HUES64 (cell line): ENCODE data around the gene BCAS3.

Source experiments
- H3K27ac ChIP-seq: 2 replicates; pipeline ENCODE4 v1.7.0; 2013; ENCODE audit warnings: low read depth, low read length, inconsistent platforms
- H3K27me3 ChIP-seq: 2 replicates; pipeline ENCODE4 v1.6.1; 2013; ENCODE audit warnings: mild to moderate bottlenecking, low read length; ENCODE audit not compliant: insufficient read depth
- H3K36me3 ChIP-seq: 2 replicates; pipeline ENCODE4 v1.6.1; 2013; ENCODE audit warnings: mild to moderate bottlenecking, low read length; ENCODE audit not compliant: insufficient read depth
- H3K4me1 ChIP-seq: 2 replicates; pipeline ENCODE4 v1.6.1; 2013; ENCODE audit warnings: mild to moderate bottlenecking, low read length, moderate library complexity; ENCODE audit not compliant: insufficient read depth
- H3K4me3 ChIP-seq: 2 replicates; pipeline ENCODE4 v1.5.1; 2013; ENCODE audit warnings: mild to moderate bottlenecking, low read length, moderate library complexity
- H3K9ac ChIP-seq: 2 replicates; pipeline ENCODE4 v1.6.1; 2013; ENCODE audit warnings: mild to moderate bottlenecking, low read depth, low read length
- H3K9me3 ChIP-seq: 2 replicates; pipeline ENCODE4 v1.6.1; 2013; ENCODE audit warnings: low read depth, low read length; ENCODE audit not compliant: insufficient read depth
- WGBS: fragments of 150-250, 120-280 bp; methylation state at CpG from one replicate; pipeline ENCODE4 v1.1.7; 2013; ENCODE audit warnings: missing lambda C conversion rate; 5-methylcytosine and 5-hydroxymethylcytosine counted together

The BCAS3 gene

GRCh38 chr17:61179380-61179806 is 501.7 kb downstream of the BCAS3 start:
- Histone ChIP-seq H3K36me3 (no peaks in the 10 kb centered on the region), H3K4me1 (peaks cover 12% of the 10 kb centered on the region), H3K27me3 (no peaks in the 10 kb centered on the region), H3K4me3 (no peak overlapping the region), H3K9ac (no peak overlapping the region), H3K27ac (no peak overlapping the region; the same call in 1 of the 2 replicates), H3K9me3 (no peaks in the 10 kb centered on the region)
- 84% methylated on average over 2 of the region's 2 CpGs for WGBS

- no peaks in the 10 kb centered on the region for H3K9me3 ChIP-seq
- H3K4me1 ChIP-seq = peaks cover 22% of the 10 kb centered on the region
- no peak overlapping the region for H3K4me3 ChIP-seq
- H3K9ac ChIP-seq = no peak overlapping the region
- no peak overlapping the region for H3K27ac ChIP-seq
- no peaks in the 10 kb centered on the region for H3K27me3 ChIP-seq
- H3K36me3 ChIP-seq = no peaks in the 10 kb centered on the region
- 95% methylated on average over 2 of the region's 2 CpGs for WGBS
Observed at GRCh38 chr17:61183793-61184192, 506.1 kb downstream of the BCAS3 start.

- H3K9me3 ChIP-seq = no peaks in the 10 kb centered on the region
- no peaks in the 10 kb centered on the region for H3K27me3 ChIP-seq
- no peak overlapping the region for H3K4me3 ChIP-seq
- H3K27ac ChIP-seq = no peak overlapping the region
- H3K9ac ChIP-seq = no peak overlapping the region
- H3K4me1 ChIP-seq = peaks cover 25% of the 10 kb centered on the region
- 100% methylated on average over 4 of the region's 4 CpGs for WGBS
- H3K36me3 ChIP-seq = no peaks in the 10 kb centered on the region
Observed at GRCh38 chr17:61185385-61185784, 507.7 kb downstream of the BCAS3 start.

- no peaks in the 10 kb centered on the region for H3K27me3 ChIP-seq
- H3K9ac ChIP-seq = no peak overlapping the region
- no peak overlapping the region for H3K27ac ChIP-seq
- peaks cover 25% of the 10 kb centered on the region for H3K4me1 ChIP-seq
- WGBS = 85% methylated on average over 2 of the region's 2 CpGs
- H3K36me3 ChIP-seq = no peaks in the 10 kb centered on the region
- no peak overlapping the region for H3K4me3 ChIP-seq
- no peaks in the 10 kb centered on the region for H3K9me3 ChIP-seq
Observed at GRCh38 chr17:61187038-61187437, 509.4 kb downstream of the BCAS3 start.

- Histone ChIP-seq H3K9ac (no peak overlapping the region), H3K36me3 (no peaks in the 10 kb centered on the region), H3K9me3 (0 out of 2 replicates have a peak, but pooled peaks cover 3% of the 10 kb centered on the region), H3K4me1 (peaks cover 25% of the 10 kb centered on the region), H3K4me3 (no peak overlapping the region), H3K27ac (no peak overlapping the region), H3K27me3 (no peaks in the 10 kb centered on the region)
- WGBS = 96% methylated on average over 1 of the region's 2 CpGs
Observed at GRCh38 chr17:61188081-61188480, 510.4 kb downstream of the BCAS3 start.

- Histone ChIP-seq H3K9me3 (0 out of 2 replicates have a peak, but pooled peaks cover 3% of the 10 kb centered on the region), H3K9ac (no peak overlapping the region), H3K4me1 (peaks cover 25% of the 10 kb centered on the region), H3K27ac (no peak overlapping the region), H3K36me3 (no peaks in the 10 kb centered on the region), H3K4me3 (no peak overlapping the region), H3K27me3 (no peaks in the 10 kb centered on the region)
- WGBS = 97% methylated on average over 4 of the region's 4 CpGs
Observed at GRCh38 chr17:61189968-61190367, 512.3 kb downstream of the BCAS3 start.

GRCh38 chr17:61196302-61196704 is 518.7 kb downstream of the BCAS3 start:
- Histone ChIP-seq H3K9me3 (0 out of 2 replicates have a peak, but pooled peaks cover 3% of the 10 kb centered on the region), H3K4me3 (no peak overlapping the region), H3K4me1 (no peaks in the 10 kb centered on the region; the same call in 1 of the 2 replicates), H3K9ac (no peak overlapping the region; the same call in 1 of the 2 replicates), H3K27ac (no peak overlapping the region), H3K36me3 (no peaks in the 10 kb centered on the region), H3K27me3 (no peaks in the 10 kb centered on the region)
- 90% methylated on average over 7 of the region's 7 CpGs for WGBS

GRCh38 chr17:61196799-61197198 is 519.1 kb downstream of the BCAS3 start:
- Histone ChIP-seq H3K4me1 (no peaks in the 10 kb centered on the region; the same call in 1 of the 2 replicates), H3K27me3 (no peaks in the 10 kb centered on the region), H3K9me3 (0 out of 2 replicates have a peak, but pooled peaks cover 3% of the 10 kb centered on the region), H3K27ac (no peak overlapping the region), H3K36me3 (no peaks in the 10 kb centered on the region), H3K9ac (no peak overlapping the region; the same call in 1 of the 2 replicates), H3K4me3 (no peak overlapping the region)
- WGBS = 100% methylated on average over 1 of the region's 3 CpGs

- no peak overlapping the region for H3K27ac ChIP-seq
- H3K36me3 ChIP-seq = no peaks in the 10 kb centered on the region
- no peaks in the 10 kb centered on the region for H3K27me3 ChIP-seq
- no peak overlapping the region for H3K9ac ChIP-seq
- H3K9me3 ChIP-seq = no peaks in the 10 kb centered on the region
- H3K4me3 ChIP-seq = no peak overlapping the region
- WGBS = 92% methylated on average over 4 of the region's 4 CpGs
- peaks cover 5% of the 10 kb centered on the region for H3K4me1 ChIP-seq
Observed at GRCh38 chr17:61199431-61200338, 522.0 kb downstream of the BCAS3 start.

GRCh38 chr17:61200339-61200715 is 522.7 kb downstream of the BCAS3 start:
- 90% methylated on average over 7 of the region's 8 CpGs for WGBS
- no peaks in the 10 kb centered on the region for H3K9me3 ChIP-seq
- H3K36me3 ChIP-seq = no peaks in the 10 kb centered on the region
- H3K4me3 ChIP-seq = no peak overlapping the region
- no peak overlapping the region for H3K27ac ChIP-seq
- no peak overlapping the region for H3K9ac ChIP-seq
- H3K27me3 ChIP-seq = no peaks in the 10 kb centered on the region
- peaks cover 5% of the 10 kb centered on the region for H3K4me1 ChIP-seq

GRCh38 chr17:61201211-61201610 is 523.6 kb downstream of the BCAS3 start:
- H3K9me3 ChIP-seq = no peaks in the 10 kb centered on the region
- H3K36me3 ChIP-seq = no peaks in the 10 kb centered on the region
- 93% methylated on average over 3 of the region's 3 CpGs for WGBS
- H3K27ac ChIP-seq = no peak overlapping the region
- H3K9ac ChIP-seq = no peak overlapping the region
- H3K4me3 ChIP-seq = no peak overlapping the region
- H3K4me1 ChIP-seq = peaks cover 5% of the 10 kb centered on the region
- H3K27me3 ChIP-seq = no peaks in the 10 kb centered on the region
